SU-DHL-6 (cell line): ENCODE results near the gene CGREF1.

ENCODE experiments used
- H2AFZ ChIP-seq: fragments of 200-600 bp; sonication (generic); 2 replicates; pipeline ENCODE4 v1.6.1; 2014; ENCODE audit warnings: low read depth, mild to moderate bottlenecking, moderate library complexity, mixed read lengths, antibody characterized with exemption, low read length; ENCODE audit not compliant: severe bottlenecking
- H3F3A ChIP-seq: fragments of 200-600 bp; shearing (Covaris generic); 2 replicates; pipeline ENCODE4 v1.6.0; 2016; ENCODE audit warnings: antibody characterized with exemption, mild to moderate bottlenecking; ENCODE audit not compliant: insufficient read depth
- H3K27ac ChIP-seq: fragments of 200-600 bp; sonication (generic); 2 replicates; pipeline ENCODE4 v1.5.1; 2016; ENCODE audit warnings: low read depth, mild to moderate bottlenecking, low read length, moderate library complexity, mixed read lengths
- H3K27me3 ChIP-seq: fragments of 200-600 bp; sonication (generic), shearing (Covaris generic); 2 replicates; pipeline ENCODE4 v1.6.0; 2014; ENCODE audit warnings: mild to moderate bottlenecking, low read length
- H3K36me3 ChIP-seq: fragments of 200-600 bp; sonication (generic); 2 replicates; pipeline ENCODE4 v1.6.1; 2014; ENCODE audit warnings: mild to moderate bottlenecking, low read length, mixed read lengths
- H3K4me2 ChIP-seq: fragments of 300-600, 200-600 bp; shearing (Covaris generic), sonication (generic); 2 replicates; pipeline ENCODE4 v1.6.0; 2014; ENCODE audit warnings: low read length, low read depth, mild to moderate bottlenecking; ENCODE audit not compliant: poor library complexity, severe bottlenecking
- H3K4me3 ChIP-seq: fragments of 200-600 bp; sonication (generic); 2 replicates; pipeline ENCODE4 v1.5.1; 2014; ENCODE audit warnings: antibody characterized with exemption, low read length, mild to moderate bottlenecking, mixed read lengths; ENCODE audit not compliant: insufficient read depth, poor library complexity, severe bottlenecking
- H3K79me2 ChIP-seq: fragments of 200-600 bp; sonication (generic); 2 replicates; pipeline ENCODE4 v1.6.1; 2014; ENCODE audit warnings: mild to moderate bottlenecking, low read length, moderate library complexity; ENCODE audit not compliant: insufficient read depth
- H3K9ac ChIP-seq: fragments of 200-600 bp; sonication (generic); 2 replicates; pipeline ENCODE4 v1.7.0; 2014; ENCODE audit warnings: mild to moderate bottlenecking, low read length
- H3K9me2 ChIP-seq: fragments of 200-600 bp; sonication (generic); replicated peaks from 2 replicates; pipeline ENCODE4 v1.6.1; 2014; ENCODE audit warnings: low read length; ENCODE audit not compliant: insufficient read depth
- H3K9me3 ChIP-seq: fragments of 200-600 bp; sonication (generic); 2 replicates; pipeline ENCODE4 v1.6.1; 2014; ENCODE audit warnings: low read length, mixed read lengths; ENCODE audit not compliant: insufficient read depth
- H4K20me1 ChIP-seq: fragments of 200-600 bp; sonication (generic); 2 replicates; pipeline ENCODE4 v1.6.1; 2014; ENCODE audit warnings: low read depth, mild to moderate bottlenecking, antibody characterized with exemption, low read length, moderate library complexity, mixed read lengths
- CTCF ChIP-seq: fragments of 200-600 bp; sonication (generic); IDR thresholded peaks from one replicate; pipeline ENCODE4 v1.5.1; 2017; ENCODE audit warnings: antibody characterized with exemption, mild to moderate bottlenecking, low read length, moderate library complexity; ENCODE audit not compliant: insufficient read depth, poor library complexity, severe bottlenecking
- EZH2phosphoT487 ChIP-seq: fragments of 200-600 bp; sonication (generic), shearing (Covaris generic); conservative IDR thresholded peaks from 2 replicates; pipeline ENCODE4 v1.6.1; 2018; ENCODE audit warnings: mild to moderate bottlenecking, antibody characterized with exemption, low read length, moderate library complexity, mixed read lengths

Gene CGREF1

GRCh38 chr2:27087823-27088410, 31.0 kb downstream of the CGREF1 start:
- no peak overlapping the region for H2AFZ ChIP-seq
- H3K4me2 ChIP-seq = no peak overlapping the region
- no peaks in the 10 kb centered on the region for H3K9me3 ChIP-seq
- H3F3A ChIP-seq = 0 out of 2 replicates have a peak, but pooled peaks cover 3% of the 10 kb centered on the region
- H3K27ac ChIP-seq = no peak overlapping the region
- no peaks in the 10 kb centered on the region for H4K20me1 ChIP-seq
- no peak for TF ChIP-seq CTCF
- no peak for TF ChIP-seq EZH2phosphoT487
- no peaks in the 10 kb centered on the region for H3K27me3 ChIP-seq
- no peak overlapping the region for H3K9ac ChIP-seq
- no peaks in the 10 kb centered on the region for H3K9me2 ChIP-seq
- H3K79me2 ChIP-seq = no peaks in the 10 kb centered on the region
- no peaks in the 10 kb centered on the region for H3K36me3 ChIP-seq
- H3K4me3 ChIP-seq = no peak overlapping the region

- 0 out of 2 replicates have a peak, but pooled peaks cover 3% of the 10 kb centered on the region for H3F3A ChIP-seq
- peak within 1 kb of the TSS; percentile 62 for H3K4me3 ChIP-seq
- no peaks in the 10 kb centered on the region for H3K79me2 ChIP-seq
- H3K36me3 ChIP-seq = no peaks in the 10 kb centered on the region
- H3K9me2 ChIP-seq = no peaks in the 10 kb centered on the region
- peak within 1 kb of the TSS; percentile 69 for H3K9ac ChIP-seq
- no peaks in the 10 kb centered on the region for H3K27me3 ChIP-seq
- H3K9me3 ChIP-seq = no peaks in the 10 kb centered on the region
- H3K27ac ChIP-seq = no peak within 1 kb of the TSS
- H2AFZ ChIP-seq = peak within 1 kb of the TSS; percentile 93
- H4K20me1 ChIP-seq = no peaks in the 10 kb centered on the region
- peak within 1 kb of the TSS; percentile 75 for H3K4me2 ChIP-seq
- TF ChIP-seq EZH2phosphoT487 (no peak), CTCF (no peak)
Measured at GRCh38 chr2:27086724-27087593, 32.0 kb downstream of the CGREF1 start, which contains the start of gene KHK. KHK (plus strand) TSS chr2:27086772; CDS start chr2:27087260, 488 bp downstream.

GRCh38 chr2:27086090-27086723, 32.7 kb downstream of the CGREF1 start:
- H3K4me3 ChIP-seq = peak overlapping the region; percentile 62
- H3F3A ChIP-seq = 0 out of 2 replicates have a peak, but pooled peaks cover 3% of the 10 kb centered on the region
- H3K36me3 ChIP-seq = no peaks in the 10 kb centered on the region
- no peaks in the 10 kb centered on the region for H3K27me3 ChIP-seq
- H2AFZ ChIP-seq = peak overlapping the region; percentile 93
- peak; percentile 64 for TF ChIP-seq CTCF
- TF ChIP-seq EZH2phosphoT487 = no peak
- no peaks in the 10 kb centered on the region for H3K79me2 ChIP-seq
- H3K4me2 ChIP-seq = peak overlapping the region; percentile 75
- H3K9me2 ChIP-seq = no peaks in the 10 kb centered on the region
- H4K20me1 ChIP-seq = no peaks in the 10 kb centered on the region
- H3K27ac ChIP-seq = no peak overlapping the region
- H3K9me3 ChIP-seq = no peaks in the 10 kb centered on the region
- H3K9ac ChIP-seq = peak overlapping the region; percentile 69
